Stimulated activated CD4-positive, alpha-beta T cell treated with anti-CD3 and anti-CD28 coated beads, TNF-alpha, amount 100 ng/mL, for 1 hour (primary cell): ENCODE results near the gene GPC6.

Source experiments
- DNase-seq, 3 donors: peaks; one replicate each; pipeline ENCODE4 v3.0.0-alpha.2; 2020; ENCODE audit warnings: low read depth in 3 of 3, low spot score in 1 of 3

Gene GPC6

GRCh38 chr13:93230261-93230855 lies 3.8 kb downstream of the GPC6 start:
- no peak for DNase-seq

- no peak for DNase-seq
Observed at GRCh38 chr13:93231867-93232266, 5.3 kb downstream of the GPC6 start.

- no peak for DNase-seq
Observed at GRCh38 chr13:93233997-93234416, 7.4 kb downstream of the GPC6 start.

DNA sequence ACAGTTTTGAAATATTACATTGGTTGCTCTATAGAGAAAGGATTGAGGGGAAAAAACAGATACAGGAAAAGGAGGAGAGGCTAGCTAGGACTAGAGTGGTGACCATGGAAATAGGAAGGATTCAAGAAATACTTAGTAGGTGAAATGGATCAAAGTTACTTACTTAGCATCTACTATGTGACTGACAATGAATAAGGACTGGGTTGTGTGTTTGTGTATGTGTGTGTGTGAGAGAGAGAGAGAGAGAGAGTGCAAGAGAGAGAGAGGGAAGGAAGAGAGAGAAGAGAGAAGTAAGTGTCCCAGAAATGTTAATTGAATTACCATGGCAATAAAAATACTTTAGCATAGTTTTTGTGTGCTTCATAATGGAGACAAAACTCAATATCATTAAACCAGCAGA lies 7.9 kb downstream of the GPC6 start:
- DNase-seq, result no peak

- DNase-seq, result no peak
Observed at GRCh38 chr13:93235258-93236015, 8.8 kb downstream of the GPC6 start.

DNA sequence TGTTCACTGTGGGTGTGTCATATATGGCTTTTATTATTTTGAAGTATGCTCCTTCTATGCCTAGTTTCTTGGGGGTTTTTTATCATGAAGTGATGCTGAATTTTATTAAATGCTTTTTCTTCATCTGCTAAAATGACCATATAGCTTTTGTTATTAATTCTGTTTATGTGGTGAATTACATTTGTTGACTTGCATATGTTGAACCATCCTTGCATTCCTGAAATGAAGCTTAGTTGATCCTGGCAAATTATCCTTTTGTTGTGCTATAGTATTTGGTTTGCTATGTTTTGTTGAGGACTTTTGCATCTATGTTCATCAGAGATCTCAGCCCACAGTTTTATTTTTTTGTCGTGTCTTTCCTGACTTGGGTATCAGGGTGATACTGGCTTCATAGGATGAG lies 12.1 kb downstream of the GPC6 start:
- no peak for DNase-seq

DNA sequence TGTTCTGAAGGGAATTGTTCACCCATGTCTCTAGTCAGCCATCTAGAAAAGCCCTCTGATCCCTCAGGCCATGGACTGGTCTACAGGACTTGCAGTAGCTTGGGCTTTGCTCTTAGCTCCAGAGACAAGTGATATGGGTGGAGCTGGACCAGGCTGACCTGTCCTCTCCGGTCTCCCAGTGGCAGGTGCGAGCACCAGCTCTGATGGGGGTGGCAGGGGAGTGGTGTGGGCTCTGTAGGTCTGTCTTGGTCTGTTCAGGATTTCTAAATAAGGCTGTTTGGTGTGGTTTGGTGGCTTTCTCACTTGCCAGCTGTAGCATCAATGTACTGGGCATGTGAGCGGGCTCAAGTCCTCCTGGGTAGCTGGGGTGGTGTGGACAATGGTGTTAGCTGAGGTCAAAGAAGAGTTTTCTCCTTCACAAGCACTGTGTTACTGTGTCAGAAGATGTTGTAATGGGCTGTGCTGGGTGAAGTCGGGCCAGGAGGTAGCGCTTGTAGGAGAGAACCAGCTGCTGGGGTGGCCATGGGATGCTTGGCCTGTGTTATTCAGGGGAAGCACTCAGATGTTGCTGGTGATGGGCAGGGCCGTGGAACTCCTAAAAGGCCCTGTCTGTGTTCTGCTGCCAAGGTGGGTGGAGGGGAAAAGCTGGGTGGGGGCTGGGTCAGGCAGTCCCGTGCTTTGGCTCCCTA lies 16.9 kb downstream of the GPC6 start:
- no peak for DNase-seq

- DNase-seq, result no peak
Observed at GRCh38 chr13:93244141-93244917, 17.7 kb downstream of the GPC6 start.

DNA sequence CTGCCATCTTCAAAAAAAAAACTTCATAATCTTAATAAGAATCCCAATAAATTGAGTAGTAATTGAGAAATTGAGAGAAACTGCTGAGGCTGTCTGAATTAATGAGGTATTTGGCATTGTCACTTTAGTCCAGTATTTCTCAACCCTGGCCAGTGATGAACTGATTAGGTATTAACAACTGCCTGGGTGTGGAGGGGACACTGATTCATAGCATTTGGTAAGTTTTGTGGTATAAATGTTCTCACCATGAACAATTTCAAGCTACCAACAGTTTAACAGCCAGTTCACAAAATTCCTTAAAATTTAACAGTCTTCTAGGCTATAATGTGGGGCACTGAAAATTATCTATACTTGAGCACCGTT lies 18.3 kb downstream of the GPC6 start:
- DNase-seq, result no peak

- no peak for DNase-seq
Observed at GRCh38 chr13:93246069-93246468, 19.5 kb downstream of the GPC6 start.

GRCh38 chr13:93248627-93249047 lies 22.0 kb downstream of the GPC6 start:
- no peak for DNase-seq

DNA sequence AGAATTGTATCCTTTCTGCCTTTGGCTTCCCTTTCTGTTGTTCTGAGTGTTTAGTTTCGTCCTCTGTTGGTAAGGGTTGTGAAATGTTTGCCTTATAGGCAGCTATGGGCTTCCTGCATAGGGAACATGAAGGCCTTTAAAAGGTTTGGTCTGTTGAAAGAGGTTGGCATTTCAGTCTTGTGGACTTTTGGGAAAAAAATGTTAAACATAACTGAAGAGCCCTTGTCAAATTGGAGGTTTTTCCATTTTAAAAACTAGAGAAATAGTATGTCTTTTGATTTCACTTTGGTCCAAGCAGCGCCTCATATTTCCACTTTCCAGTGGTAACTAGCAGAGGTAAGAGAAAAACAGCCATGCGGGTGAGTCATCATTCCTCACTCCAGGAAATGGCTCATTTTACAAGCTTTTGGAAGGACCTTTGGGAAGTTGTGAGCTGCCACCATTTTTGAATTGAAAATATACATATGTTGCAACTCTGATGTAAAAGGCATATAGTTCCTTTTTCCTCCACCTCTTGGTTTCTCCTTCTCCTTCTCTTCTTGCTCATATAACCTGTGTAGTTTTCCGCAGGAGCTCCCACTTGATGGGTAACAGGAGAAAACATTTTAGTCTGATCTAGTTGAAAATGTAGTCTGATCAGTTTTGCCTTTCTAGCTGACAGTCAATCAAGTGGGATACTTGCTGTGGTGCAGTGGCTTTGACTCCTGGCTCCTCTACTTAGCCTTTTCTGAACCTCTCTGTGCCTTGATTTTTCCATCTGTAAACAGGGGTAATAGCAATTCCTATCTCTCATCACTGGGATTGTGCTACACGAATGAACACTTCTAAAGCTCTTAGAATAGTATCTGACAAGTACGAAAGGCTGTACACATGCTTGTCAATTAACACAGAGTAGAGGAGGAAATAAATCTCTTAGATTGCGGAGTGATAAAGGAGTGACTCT lies 23.0 kb downstream of the GPC6 start:
- no peak for DNase-seq

GRCh38 chr13:93254775-93255174 lies 28.2 kb downstream of the GPC6 start:
- no peak for DNase-seq

GRCh38 chr13:93256998-93257397 lies 30.4 kb downstream of the GPC6 start:
- no peak for DNase-seq

DNA sequence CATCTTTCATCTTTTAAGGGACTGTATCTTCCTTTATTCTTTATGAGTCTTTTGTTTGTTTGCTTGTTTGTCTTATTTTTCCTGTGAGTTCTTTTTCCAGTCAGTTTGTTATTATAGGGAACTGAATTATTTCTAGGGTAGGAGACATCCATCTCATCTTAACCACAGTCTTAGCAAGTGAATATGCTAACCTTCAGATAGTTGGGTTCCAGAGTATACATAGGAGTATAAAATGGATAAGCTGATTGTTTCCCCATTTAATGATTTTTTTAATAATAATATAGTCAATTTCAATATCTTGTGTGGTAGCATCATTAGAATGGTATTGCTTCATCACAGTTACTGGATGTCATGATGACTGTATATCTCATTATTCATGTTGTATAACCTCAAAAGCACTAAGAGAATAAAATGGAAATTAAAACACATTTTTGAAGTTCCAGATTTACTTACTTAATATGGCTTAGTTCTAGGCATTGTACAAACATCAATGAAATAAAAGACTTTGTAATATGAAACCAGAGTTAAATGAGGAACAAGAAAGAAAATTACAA lies 33.0 kb downstream of the GPC6 start:
- DNase-seq, result no peak

GRCh38 chr13:93260591-93260990 lies 34.0 kb downstream of the GPC6 start:
- DNase-seq, result no peak

DNA sequence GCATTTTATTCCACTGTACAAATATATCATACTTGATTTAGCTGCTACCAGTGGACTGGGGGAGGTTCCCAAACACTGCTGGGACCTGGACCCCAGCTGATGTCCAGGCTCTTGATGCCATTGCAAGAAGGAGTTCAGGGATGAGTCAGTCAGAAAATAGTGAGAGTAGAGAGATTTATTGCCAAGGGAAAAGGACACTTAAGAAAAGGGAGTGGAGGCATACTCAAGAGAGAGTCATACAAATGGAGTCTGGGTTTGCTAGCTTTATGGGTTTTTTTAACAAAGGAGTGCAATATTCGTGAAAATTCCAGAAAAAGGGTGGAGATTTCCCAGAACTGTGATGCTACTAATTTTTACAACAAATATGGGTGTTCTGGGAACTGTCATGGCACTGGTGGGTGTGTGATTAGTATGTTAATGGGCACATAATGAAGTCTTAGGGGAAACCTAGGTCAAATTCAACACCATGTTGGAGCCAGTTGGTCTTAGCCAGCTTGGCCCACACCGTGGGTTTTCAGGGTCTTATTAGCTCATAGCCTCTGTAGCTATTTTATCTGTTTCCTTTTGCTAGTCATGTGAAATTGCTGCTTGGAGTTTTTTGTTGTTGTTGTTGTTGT lies 36.2 kb downstream of the GPC6 start:
- DNase-seq, result no peak

- DNase-seq, result no peak
Observed at GRCh38 chr13:93264876-93265275, 38.3 kb downstream of the GPC6 start.

GRCh38 chr13:93265800-93266199 lies 39.2 kb downstream of the GPC6 start:
- no peak for DNase-seq

DNA sequence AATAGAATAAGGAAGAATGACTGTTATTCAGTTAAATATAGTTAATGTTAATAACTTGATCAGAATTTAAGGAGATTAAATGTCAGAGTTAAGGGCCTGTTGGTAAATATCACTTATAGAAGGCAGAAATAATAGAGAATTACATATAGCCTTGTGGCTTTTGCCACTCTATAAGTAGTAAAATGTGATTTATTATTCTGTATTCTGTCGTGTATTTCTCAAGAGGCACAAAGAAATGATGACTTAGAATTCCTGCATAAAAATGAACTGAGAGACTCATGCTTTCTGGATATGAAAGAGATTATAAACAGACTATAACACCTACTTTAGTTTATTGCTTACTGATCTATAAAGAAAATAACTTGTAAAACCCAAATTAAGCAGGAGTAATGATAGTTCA lies 40.1 kb downstream of the GPC6 start:
- DNase-seq, result no peak
